Thyroid gland (tissue), 4 donors: ENCODE results near the gene ZBTB17. TPM values are rescaled to one million over a fixed set of nuclear protein-coding genes. Genes with fewer than 3 reads are reported as not detected.

Source experiments
- DNase-seq, 2 donors: peaks; one replicate each; pipeline ENCODE4 v3.0.0-alpha.2; 2019
- H3K27ac ChIP-seq, 3 donors: fragments of 200-600 bp; sonication (generic); 1 replicate in 2 of 3; 2 replicates in 1 of 3; pipeline ENCODE4 v1.5.1; 2016 to 2019; ENCODE audit warnings: mild to moderate bottlenecking in 1 of 3, moderate library complexity in 1 of 3
- H3K27me3 ChIP-seq: fragments of 200-600 bp; sonication (generic); one replicate; pipeline ENCODE4 v1.5.1; 2019
- H3K36me3 ChIP-seq, 2 donors: fragments of 200-600 bp; sonication (generic); one replicate each; pipeline ENCODE4 v1.5.1; 2016 to 2019
- H3K4me1 ChIP-seq, 2 donors: fragments of 200-600 bp; sonication (generic); one replicate each; pipeline ENCODE4 v1.5.1; 2017 to 2019
- H3K4me3 ChIP-seq, 3 donors: fragments of 200-600 bp; sonication (generic); replicated peaks in 1 of 3; 1 replicate in 2 of 3; 2 replicates in 1 of 3; pipeline ENCODE4 v1.5.1; 2016; ENCODE audit warnings: mild to moderate bottlenecking in 1 of 3
- H3K9me3 ChIP-seq: fragments of 200-600 bp; sonication (generic); one replicate; pipeline ENCODE4 v1.5.1; 2017
- POLR2A ChIP-seq, 2 donors: fragments of 450-650 bp; IDR thresholded peaks; one replicate each; pipeline ENCODE4 v1.6.1; 2017; ENCODE audit warnings: antibody characterized with exemption in 2 of 2, mild to moderate bottlenecking in 2 of 2, moderate library complexity in 1 of 2
- WGBS, 2 donors: methylation state at CpG; one replicate each; pipeline ENCODE4 v1.1.5; 2017; 5-methylcytosine and 5-hydroxymethylcytosine counted together
- intact Hi-C: fragments of 100-400 bp; cut with DNase I; formaldehyde crosslinking; loops from one replicate; pipeline ENCODE4 v1.15.1; 2023
- total RNA-seq, 4 donors: library from RNA; depleted of rRNA; stranded (reverse); fragments of >200 nt; gene quantifications; one replicate each; pipeline ENCODE4 v1.2.3, GENCODE V29; 2016
- TF ChIP-seq, protein P1 (sequence below), 6 experiments: fragments of 200-600 bp in 3 of 6; fragments of 450-650 bp in 3 of 6; sonication (generic) in 3 of 6; IDR thresholded peaks; one replicate each; pipeline ENCODE4 v1.5.1; 2016 to 2019; ENCODE audit warnings: antibody characterized with exemption in 6 of 6, mild to moderate bottlenecking in 2 of 6, inconsistent platforms in 1 of 6, moderate library complexity in 1 of 6

ZBTB17 gene
- total RNA-seq, 4 donors from 2014 or later, result 31.4 to 52.1 (median 36.1) TPM

DNA sequence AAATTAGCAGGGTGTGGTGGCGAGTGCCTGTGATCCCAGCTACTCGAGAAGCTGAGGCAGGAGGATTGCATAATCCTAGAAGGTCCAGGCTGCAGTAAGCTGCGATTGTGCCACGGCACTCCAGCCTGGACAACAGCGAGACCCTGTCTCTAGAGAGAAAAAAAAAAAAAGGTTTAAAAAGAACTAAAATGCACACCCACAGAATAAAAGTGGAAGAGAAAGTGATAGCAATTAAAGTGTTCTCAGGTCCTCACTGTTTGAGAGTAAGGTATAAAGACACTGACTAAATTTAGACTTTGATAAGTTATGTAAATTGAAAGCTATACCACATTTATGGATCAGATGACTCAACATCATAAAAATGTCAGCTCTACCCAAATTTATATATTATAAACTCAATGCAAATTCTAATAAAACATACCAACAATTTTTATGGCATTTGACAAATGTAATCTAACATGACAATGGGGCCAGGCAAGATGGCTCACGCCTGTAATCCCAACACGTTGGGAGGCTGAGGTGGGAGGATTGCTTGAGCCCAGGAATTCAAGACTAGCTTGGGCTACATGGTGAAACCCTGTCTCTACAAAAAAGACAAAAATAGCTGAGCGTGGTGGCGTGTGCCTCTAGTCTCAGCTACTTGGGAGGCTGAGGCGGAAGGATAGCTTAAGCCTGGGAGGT lies 11.8 kb downstream of the ZBTB17 start:
- peaks cover 2 to 3% of the 10 kb centered on the region in 2 donors for H3K4me1 ChIP-seq

DNA sequence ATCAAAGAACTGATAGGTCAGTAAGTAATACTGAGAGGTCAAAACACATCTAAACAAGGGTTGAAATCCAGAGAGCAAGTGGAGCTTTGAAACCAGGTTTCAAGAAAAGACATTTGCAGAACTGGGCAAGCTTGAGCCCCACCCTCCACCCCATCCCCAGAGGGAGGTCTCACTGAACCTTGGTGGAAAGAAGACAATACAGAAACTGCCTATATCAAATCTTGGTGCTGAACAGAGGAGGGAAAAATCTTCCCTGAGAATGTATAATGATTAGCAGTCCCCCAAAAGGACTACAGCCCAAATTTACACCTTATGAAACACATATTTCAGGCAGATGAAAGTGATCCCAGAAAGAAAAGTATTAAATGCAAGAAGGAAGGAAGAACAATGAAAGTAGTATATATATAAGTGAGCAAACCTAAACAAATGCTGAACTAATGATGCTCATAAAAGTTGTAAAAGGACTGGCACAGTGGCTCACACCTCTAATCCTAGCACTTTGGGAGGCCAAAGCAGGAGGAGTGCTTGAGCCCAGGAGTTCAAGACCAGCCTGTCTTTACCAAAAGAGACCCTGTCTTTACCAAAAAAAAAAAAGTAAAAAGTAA lies 12.4 kb downstream of the ZBTB17 start:
- H3K27ac ChIP-seq, result no peak overlapping the region
- H3K4me1 ChIP-seq, result peaks cover 7 to 8% of the 10 kb centered on the region in 2 donors
- H3K4me3 ChIP-seq, result no peak overlapping the region
- H3K36me3 ChIP-seq, result no peaks in the 10 kb centered on the region
- H3K27me3 ChIP-seq, result no peaks in the 10 kb centered on the region
- DNase-seq, result no peak
- TF ChIP-seq, protein P1, sequence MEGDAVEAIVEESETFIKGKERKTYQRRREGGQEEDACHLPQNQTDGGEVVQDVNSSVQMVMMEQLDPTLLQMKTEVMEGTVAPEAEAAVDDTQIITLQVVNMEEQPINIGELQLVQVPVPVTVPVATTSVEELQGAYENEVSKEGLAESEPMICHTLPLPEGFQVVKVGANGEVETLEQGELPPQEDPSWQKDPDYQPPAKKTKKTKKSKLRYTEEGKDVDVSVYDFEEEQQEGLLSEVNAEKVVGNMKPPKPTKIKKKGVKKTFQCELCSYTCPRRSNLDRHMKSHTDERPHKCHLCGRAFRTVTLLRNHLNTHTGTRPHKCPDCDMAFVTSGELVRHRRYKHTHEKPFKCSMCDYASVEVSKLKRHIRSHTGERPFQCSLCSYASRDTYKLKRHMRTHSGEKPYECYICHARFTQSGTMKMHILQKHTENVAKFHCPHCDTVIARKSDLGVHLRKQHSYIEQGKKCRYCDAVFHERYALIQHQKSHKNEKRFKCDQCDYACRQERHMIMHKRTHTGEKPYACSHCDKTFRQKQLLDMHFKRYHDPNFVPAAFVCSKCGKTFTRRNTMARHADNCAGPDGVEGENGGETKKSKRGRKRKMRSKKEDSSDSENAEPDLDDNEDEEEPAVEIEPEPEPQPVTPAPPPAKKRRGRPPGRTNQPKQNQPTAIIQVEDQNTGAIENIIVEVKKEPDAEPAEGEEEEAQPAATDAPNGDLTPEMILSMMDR (IDR thresholded peaks at IDR 0.05), result no peak
- no peak for TF ChIP-seq POLR2A (IDR thresholded peaks at IDR 0.05)
- intact Hi-C loops, result no loop called here
- H3K9me3 ChIP-seq, result no peaks in the 10 kb centered on the region

More for the DNA sequence above, 11.8 kb downstream of the ZBTB17 start:
- DNase-seq, result no peak
- 84 to 85% methylated on average over 10 of the region's 10 CpGs for WGBS, 2 donors
- H3K9me3 ChIP-seq, result no peaks in the 10 kb centered on the region
- no peak overlapping the region for H3K4me3 ChIP-seq
- TF ChIP-seq POLR2A (IDR thresholded peaks at IDR 0.05), result no peak
- TF ChIP-seq, protein P1 (IDR thresholded peaks at IDR 0.05), result no peak
- intact Hi-C loops, result no loop called here
- H3K36me3 ChIP-seq, result no peaks in the 10 kb centered on the region
- H3K27me3 ChIP-seq, result no peaks in the 10 kb centered on the region
- no peak overlapping the region for H3K27ac ChIP-seq

DNA sequence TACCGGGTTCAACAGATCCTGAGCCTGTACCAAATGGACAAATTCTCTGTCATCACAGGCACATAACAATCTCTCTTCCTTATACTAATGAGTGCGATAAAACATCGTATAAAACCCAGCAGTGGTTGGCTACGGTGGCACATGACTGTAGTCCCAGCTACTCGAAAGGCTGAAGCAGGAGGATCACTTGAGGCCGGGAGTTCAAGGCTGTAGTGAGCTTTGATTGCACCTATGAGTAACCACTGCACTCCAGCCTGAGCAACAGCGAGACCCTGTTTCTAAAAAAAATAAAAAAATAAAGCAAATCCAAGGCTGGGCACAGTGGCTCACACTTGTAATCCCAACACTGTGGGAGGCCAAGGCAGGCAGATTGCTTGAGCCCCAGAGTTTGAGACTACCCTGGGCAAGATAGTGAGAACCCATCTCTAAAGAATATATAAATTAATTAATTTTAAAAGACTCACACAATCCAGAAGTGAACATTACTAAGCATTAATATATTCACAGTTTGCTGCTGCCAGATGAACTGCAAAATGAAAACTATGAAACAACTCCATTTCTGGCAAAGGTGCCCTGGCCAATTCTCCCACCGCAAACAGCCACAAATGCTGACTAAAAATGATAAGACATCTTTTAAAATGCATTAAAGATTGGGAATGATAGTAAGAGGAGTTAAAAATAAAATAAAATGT lies 13.1 kb downstream of the ZBTB17 start:
- Histone ChIP-seq H3K4me1 (peaks cover 9 to 15% of the 10 kb centered on the region in 2 donors), H3K4me3 (no peak overlapping the region)

DNA sequence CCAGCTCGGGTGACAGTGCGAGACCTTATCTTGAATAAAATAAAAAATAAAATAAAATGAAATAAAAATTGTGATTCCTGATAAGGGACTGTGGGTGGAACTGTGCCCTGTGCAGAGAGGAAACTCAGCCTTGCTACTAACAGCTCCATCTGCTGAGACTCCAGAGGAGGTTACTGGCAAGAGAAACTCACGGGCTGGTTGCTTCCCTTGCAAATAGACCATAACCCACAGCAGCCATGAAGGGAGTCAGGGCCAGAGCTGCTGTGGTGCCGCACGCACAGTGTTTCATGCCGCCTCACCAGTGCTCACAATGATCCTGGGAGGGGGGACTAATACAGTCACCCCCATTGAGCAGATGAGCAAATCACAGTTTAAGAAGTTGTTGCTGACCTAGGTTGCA lies 13.7 kb downstream of the ZBTB17 start:
- intact Hi-C loops, result no loop called here
- no peak overlapping the region for H3K27ac ChIP-seq
- 95% methylated on average over 6 of the region's 6 CpGs for WGBS, 2 donors
- H3K36me3 ChIP-seq, result no peaks in the 10 kb centered on the region
- DNase-seq, result no peak
- H3K27me3 ChIP-seq, result no peaks in the 10 kb centered on the region
- TF ChIP-seq, protein P1 (IDR thresholded peaks at IDR 0.05), result no peak
- TF ChIP-seq POLR2A (IDR thresholded peaks at IDR 0.05), result no peak
- H3K4me3 ChIP-seq, result no peak overlapping the region
- peaks cover 15 to 21% of the 10 kb centered on the region in 2 donors for H3K4me1 ChIP-seq
- no peaks in the 10 kb centered on the region for H3K9me3 ChIP-seq

More for the DNA sequence above, 13.1 kb downstream of the ZBTB17 start:
- TF ChIP-seq, protein P1 (IDR thresholded peaks at IDR 0.05), result no peak
- no peak for TF ChIP-seq POLR2A (IDR thresholded peaks at IDR 0.05)
- Histone ChIP-seq H3K27me3 (no peaks in the 10 kb centered on the region), H3K36me3 (no peaks in the 10 kb centered on the region), H3K27ac (no peak overlapping the region), H3K9me3 (no peaks in the 10 kb centered on the region)
- no peak for DNase-seq
- 91 to 92% methylated on average over 8 of the region's 8 CpGs for WGBS, 2 donors
- intact Hi-C loops, result no loop called here

DNA sequence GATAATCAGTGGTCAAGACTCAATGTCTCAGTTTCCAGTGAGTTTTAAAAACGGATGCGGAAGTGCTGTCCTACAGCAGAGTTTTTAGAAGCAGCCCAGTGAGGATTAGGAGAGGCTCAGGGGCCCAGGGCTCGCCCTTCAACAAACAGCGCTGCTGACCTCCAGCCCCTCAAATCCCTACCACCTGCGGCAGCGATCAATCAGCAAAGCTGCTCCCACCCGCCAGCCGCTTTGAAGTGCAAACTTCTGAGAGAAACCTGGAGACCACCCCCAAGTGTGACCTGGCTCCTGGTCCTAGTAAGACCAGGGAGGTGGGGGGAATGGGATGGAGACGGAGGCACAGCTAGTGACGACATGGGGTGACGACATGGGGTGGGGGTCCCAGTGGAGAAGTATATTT lies 14.4 kb downstream of the ZBTB17 start:
- Histone ChIP-seq H3K9me3 (no peaks in the 10 kb centered on the region), H3K27me3 (no peaks in the 10 kb centered on the region), H3K27ac (no peak overlapping the region), H3K36me3 (no peaks in the 10 kb centered on the region), H3K4me1 (peaks cover 17 to 25% of the 10 kb centered on the region in 2 donors), H3K4me3 (no peak overlapping the region)
- TF ChIP-seq, protein P1 (IDR thresholded peaks at IDR 0.05), result no peak
- no peak for TF ChIP-seq POLR2A (IDR thresholded peaks at IDR 0.05)
- 89 to 94% methylated on average over 11 of the region's 11 CpGs for WGBS, 2 donors
- intact Hi-C loops, result no loop called here
- no peak for DNase-seq
